ENCODE measurements around the gene ARFGAP1. TPM values are rescaled to one million over a fixed set of nuclear protein-coding genes. Genes with fewer than 3 reads are reported as not detected.

Gene ARFGAP1
- total RNA-seq, 2 donors from 2014 or later = 52.7 to 162 TPM

DNA sequence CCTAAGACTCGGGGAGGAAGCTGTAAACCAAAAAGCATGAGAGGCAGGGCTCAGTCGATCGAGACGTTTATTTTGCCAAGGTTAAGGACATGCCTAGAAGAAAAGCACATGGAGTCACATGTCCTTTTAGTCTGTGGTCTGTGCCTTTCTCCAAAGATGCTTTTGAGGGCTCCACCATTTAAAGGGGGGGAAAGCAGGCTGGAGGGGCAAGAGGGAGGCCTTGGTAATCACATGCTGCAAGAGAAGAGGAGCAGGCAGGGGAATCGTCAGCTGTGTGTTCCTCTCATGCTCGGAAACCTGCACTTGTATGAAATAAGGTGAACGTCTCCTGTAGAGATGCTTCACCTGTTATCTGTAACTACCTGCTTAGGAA is 47.5 kb upstream of the ARFGAP1 start:
- Histone ChIP-seq H3K9me3 (no peaks in the 10 kb centered on the region), H3K27me3 (peaks cover 0 to 9% of the 10 kb centered on the region in 2 donors), H3K36me3 (replicated peaks in 1 of 2; ENCODE audit: insufficient read depth in 1 of 2, low read depth in 2 of 2) (no peaks in the 10 kb centered on the region), H3K4me1 (peaks cover 8% of the 10 kb centered on the region), H3K4me3 (no peak overlapping the region), H3K27ac (no peak overlapping the region)
- TF ChIP-seq POLR2A (IDR thresholded peaks at IDR 0.05) = no peak
- TF ChIP-seq, protein P1, sequence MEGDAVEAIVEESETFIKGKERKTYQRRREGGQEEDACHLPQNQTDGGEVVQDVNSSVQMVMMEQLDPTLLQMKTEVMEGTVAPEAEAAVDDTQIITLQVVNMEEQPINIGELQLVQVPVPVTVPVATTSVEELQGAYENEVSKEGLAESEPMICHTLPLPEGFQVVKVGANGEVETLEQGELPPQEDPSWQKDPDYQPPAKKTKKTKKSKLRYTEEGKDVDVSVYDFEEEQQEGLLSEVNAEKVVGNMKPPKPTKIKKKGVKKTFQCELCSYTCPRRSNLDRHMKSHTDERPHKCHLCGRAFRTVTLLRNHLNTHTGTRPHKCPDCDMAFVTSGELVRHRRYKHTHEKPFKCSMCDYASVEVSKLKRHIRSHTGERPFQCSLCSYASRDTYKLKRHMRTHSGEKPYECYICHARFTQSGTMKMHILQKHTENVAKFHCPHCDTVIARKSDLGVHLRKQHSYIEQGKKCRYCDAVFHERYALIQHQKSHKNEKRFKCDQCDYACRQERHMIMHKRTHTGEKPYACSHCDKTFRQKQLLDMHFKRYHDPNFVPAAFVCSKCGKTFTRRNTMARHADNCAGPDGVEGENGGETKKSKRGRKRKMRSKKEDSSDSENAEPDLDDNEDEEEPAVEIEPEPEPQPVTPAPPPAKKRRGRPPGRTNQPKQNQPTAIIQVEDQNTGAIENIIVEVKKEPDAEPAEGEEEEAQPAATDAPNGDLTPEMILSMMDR (IDR thresholded peaks at IDR 0.05) = no peak
- no peak for DNase-seq
- WGBS, 2 donors = 29 to 32% methylated on average over 7 of the region's 7 CpGs
- intact Hi-C loops (cut with DNase I) = no loop called here
- ATAC-seq = no peak

DNA sequence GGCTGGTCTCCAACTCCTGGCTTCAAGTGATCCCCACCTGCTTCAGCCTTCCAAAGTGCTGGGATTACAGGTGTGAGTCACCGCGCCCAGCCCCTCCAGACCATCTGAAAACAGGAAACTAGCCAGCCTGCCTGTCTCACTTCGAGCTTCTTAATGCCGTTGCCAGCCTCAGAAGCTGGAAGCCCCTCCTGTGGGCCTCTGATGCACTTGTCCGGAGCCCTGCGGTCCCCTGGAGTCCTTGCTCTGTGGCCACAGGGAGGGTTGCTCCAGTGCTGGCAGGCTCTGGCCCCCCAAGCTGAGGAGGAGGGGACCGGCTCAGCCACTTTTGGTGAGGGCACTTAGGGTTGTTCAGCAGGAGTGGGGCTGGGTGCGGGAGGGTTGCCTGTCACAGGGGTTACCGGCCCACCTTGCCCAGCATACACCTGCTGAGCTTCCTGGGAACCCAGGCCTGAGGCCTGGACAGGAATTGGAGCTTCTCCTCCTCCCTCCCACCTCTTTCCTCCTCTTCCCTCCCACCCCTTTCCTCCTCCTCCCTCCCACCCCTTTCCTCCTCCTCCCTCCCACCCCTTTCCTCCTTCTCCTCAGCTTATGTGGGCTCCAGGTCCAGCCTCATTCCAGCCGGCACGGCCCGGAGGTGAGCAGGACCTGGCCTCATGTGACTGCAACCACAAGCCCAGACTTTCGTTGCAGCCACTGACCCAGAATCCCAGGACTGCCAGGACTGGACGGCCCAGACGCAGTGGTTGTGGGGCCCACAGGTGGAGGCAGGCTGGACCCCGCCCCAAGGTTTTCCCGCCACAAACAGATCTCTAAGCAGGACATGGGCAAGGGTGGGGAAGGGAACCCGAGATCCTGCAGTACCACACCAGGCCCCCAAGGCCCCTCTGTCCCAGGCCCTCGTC is 46.3 kb upstream of the ARFGAP1 start:
- Histone ChIP-seq H3K9me3 (no peaks in the 10 kb centered on the region), H3K27ac (no peak overlapping the region), H3K4me1 (peaks cover 8% of the 10 kb centered on the region), H3K4me3 (no peak overlapping the region), H3K36me3 (replicated peaks in 1 of 2; ENCODE audit: insufficient read depth in 1 of 2, low read depth in 2 of 2) (no peaks in the 10 kb centered on the region), H3K27me3 (peaks cover 0 to 9% of the 10 kb centered on the region in 2 donors)
- TF ChIP-seq, protein P1 (IDR thresholded peaks at IDR 0.05) = no peak
- TF ChIP-seq POLR2A (IDR thresholded peaks at IDR 0.05) = no peak
- DNase-seq (no peak), ATAC-seq (no peak)
- intact Hi-C loops (cut with DNase I) = no loop called here
- 80 to 84% methylated on average over 12 to 19 of the region's 19 CpGs for WGBS, 2 donors

DNA sequence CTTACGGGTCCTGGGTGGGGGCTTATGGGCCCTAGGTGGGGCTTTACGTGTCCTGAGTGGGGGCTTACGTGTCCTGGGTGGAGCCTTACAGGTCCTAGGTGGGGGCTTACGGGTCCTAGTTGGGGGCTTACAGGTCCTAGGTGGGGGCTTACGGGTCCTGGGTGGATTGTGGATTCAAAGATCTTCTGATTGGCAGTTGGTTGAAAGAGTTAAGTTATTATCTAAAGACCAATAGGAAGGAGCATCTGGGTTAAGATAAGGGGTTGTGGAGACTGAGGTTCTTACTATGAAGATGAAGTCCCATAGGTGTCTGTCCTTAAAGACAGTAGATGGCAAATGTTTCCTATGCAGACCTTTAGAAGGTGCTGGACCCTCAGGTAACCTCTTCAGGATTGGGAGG is 45.4 kb upstream of the ARFGAP1 start:
- Histone ChIP-seq H3K4me3 (no peak overlapping the region), H3K36me3 (replicated peaks in 1 of 2; ENCODE audit: insufficient read depth in 1 of 2, low read depth in 2 of 2) (no peaks in the 10 kb centered on the region), H3K4me1 (peaks cover 8% of the 10 kb centered on the region), H3K27ac (no peak overlapping the region), H3K27me3 (peaks cover 0 to 9% of the 10 kb centered on the region in 2 donors), H3K9me3 (no peaks in the 10 kb centered on the region)
- intact Hi-C loops (cut with DNase I) = no loop called here
- ATAC-seq = no peak
- TF ChIP-seq, protein P1 (IDR thresholded peaks at IDR 0.05) = no peak
- TF ChIP-seq POLR2A (IDR thresholded peaks at IDR 0.05) = no peak
- 69 to 75% methylated on average over 5 of the region's 5 CpGs for WGBS, 2 donors
- no peak for DNase-seq

DNA sequence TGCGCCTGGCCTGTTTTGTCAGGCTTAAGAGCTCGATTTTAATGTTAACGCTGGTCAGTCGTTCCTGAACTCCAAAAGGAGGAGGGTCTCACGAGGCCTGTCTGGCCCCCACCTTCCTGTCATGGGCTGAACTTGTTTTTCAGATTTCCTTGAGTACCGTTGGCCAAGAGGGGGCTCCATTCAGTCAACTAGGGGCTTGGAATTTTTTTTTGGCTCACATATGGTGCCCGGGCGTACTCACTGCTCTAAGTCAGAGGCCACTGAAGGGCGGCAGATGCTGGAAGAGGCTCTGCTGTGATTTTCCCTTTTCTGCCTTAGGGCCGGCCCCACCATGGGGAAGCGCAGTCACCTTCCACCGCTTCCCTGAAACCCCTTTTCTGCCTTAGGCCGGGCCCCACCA is 43.8 kb upstream of the ARFGAP1 start:
- intact Hi-C loops (cut with DNase I) = no loop called here
- Histone ChIP-seq H3K4me3 (no peak overlapping the region), H3K36me3 (replicated peaks in 1 of 2; ENCODE audit: insufficient read depth in 1 of 2, low read depth in 2 of 2) (no peaks in the 10 kb centered on the region), H3K27ac (no peak overlapping the region), H3K4me1 (peaks cover 8% of the 10 kb centered on the region), H3K27me3 (peaks cover 0 to 9% of the 10 kb centered on the region in 2 donors), H3K9me3 (no peaks in the 10 kb centered on the region)
- WGBS, 2 donors = 46 to 52% methylated on average over 13 of the region's 13 CpGs
- TF ChIP-seq, protein P1 (IDR thresholded peaks at IDR 0.05) = no peak
- TF ChIP-seq POLR2A (IDR thresholded peaks at IDR 0.05) = no peak
- no peak for ATAC-seq
- no peak for DNase-seq
